ENCODE results near the gene URAD.

The URAD gene

DNA sequence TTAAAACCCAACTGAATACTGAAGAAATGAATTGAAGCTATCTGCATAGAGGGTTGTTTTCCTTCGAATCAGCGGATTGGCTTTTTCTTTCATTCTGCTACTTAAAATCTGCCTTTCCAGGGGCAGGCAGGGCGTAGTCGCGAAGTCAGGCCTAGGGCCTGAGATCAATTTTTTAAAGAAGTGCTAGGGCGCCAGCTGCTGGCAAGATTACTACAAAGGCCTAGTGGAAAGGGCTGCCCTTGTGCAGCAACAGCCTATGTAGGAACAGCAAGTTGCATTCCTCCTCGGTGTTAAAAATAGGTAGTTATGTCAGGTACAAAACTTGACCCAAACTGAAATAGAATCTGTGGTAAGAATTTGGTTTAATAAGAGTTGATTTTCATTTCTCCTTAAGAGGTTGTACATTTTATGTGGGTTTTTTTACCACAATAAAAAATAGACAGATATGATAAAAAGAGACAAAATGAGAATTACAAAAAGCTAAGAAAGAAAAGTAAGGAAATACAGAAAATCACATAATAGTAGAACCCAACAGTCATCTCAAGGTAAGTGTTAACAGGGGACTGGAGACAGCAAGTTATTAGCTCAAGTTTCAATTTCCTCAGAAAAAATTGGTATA lies 9.5 kb upstream of the URAD start:
- no peak for DNase-seq

DNA sequence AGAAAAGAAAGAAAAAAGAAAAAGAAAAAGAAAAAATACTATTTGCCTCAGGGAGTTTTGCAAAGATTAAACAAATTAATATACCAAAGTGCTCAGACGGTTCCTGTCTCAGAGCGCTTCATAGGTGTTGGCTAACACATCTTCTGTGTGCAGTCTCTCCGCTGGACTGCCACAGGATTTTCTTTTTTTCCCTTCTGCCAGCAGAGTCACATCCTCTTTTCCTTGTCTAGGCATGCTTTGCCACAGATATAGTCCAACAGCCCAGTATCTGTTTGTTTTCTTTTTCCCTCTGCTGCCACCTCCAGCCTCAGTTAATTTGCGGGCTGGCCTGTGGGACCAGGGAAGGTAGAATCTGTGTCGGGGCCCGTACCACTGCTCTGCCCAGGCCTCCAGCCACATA lies 3.4 kb upstream of the URAD start:
- no peak for DNase-seq

DNA sequence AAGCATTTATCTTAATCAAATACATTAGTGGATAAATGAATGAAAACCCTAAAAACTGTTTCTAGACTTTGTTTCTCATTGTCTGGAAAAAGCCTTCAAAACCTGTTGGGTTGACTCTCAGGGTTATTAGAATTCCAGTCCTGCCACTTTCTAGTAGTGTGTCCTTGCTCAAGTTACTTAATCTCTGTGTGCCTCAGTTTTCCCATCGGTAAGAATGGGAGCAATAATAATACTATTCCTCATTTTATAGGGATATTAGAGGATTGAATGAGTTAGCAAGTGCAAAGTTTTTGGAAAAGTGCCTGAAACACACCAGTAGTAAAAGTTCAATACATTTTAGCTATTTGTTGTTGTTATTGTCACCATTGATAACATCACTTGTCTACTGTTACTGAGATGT lies 2.9 kb downstream of the URAD start:
- no peak for DNase-seq

DNA sequence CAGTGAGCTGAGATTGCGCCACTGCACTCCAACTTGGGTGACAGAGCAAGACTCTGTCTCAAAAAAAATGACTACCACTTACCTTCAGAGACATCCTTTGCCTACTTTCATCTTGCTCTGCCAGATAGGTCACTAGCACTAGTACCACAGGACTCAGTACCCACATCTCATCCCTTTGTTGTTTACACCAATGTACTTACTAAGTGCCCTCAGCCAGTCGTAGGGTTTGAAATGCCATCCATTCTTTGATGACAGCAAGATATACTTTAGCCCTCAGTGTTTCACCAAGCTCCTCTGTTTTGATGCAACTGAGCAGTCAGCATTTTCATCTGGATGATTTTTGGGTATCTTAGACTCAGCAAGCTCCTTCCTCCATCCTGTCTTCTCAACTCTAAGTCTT lies 6.1 kb downstream of the URAD start:
- DNase-seq: no peak

DNA sequence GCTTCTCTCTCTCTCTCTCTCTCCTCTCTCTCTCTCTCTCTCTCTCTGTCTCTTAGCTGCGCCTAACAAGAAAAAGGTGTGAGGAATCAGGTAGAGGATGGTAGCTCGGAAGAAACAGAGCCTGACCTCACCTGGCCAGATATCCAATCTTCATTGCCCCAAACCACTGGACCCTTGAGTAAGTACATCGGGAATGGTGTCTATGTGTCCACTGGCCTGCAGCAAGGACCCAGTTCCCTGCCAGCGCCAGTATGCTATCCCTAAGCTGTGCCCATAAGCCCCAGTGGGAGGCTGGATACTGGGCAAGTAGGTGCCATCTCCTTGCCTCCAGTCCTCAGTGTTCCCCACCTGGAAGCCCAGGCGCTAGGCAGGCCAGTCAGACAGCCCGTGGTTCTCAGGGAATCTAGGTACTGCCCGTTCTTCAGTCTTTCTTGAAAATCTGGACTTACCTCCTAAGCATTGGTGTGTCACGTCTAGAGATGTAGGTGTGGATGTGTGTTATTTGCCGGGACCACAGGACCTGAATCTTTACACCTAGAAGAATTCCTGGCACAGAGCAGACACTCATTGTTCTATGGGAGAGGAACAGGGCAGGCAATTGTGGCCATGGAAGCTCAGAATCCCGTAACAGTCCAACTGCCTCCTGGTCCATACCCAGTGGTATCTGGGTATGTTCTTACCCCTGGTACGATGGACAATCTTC lies 7.3 kb downstream of the URAD start:
- no peak for DNase-seq

DNA sequence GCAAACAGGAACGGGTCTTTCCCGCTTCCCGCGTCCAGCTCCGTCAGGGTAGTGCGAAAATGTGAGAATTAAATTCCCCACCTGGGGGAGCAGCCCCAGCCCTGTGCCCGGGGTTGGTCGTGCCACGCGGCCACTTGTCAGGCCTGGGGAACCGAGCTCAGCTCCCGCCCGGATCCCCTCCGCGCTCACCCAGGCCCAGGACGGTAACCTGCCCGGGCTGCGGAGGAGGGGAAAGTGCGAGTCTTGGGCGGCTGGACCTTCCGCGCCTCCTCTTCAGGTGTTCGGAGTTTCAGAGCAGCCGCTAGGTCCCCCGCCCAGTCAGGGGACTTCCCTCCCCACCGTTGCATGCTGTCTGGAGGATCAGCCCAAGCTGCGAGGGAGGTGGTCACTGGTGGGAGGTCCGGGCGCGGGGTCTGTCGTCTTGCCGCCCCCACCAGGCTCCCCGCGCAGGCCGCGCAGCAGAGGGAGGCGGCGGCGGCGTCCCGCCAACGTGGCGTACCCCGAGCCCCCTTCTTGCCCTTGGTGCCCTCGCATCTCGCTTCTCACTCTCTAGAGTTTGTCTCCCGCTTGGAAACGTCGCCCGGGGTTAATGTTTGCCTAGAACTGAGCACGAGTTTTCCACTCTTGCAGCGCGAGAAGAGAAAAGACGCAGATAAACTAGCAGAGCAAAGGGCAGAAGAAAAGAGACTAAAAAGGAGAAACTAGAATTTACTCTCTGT lies 8.1 kb downstream of the URAD start:
- DNase-seq: no peak

DNA sequence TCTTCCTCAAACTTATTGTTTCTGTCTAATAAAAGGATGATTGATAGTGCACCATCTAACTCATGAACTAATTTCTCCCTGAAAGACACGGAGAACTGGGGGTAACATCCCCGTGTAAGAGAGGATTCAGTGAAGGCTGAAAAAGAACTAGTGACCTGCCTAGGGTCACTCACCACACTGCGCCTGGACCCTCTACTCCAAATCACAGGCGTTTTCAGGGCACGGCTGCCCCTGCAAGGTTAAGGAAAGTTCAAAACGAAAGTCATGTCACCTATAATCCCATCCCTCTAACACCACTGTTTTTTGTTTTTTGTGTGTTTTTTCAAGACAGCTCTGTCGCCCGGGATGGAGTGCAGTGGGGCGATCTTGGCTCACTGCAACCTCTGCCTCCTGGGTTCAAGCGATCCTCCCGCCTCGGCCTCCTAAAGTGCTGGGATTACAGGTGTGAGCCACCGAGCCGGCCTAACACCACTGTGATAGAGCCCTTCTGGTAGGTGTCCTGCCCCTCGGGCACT lies 8.7 kb downstream of the URAD start:
- DNase-seq: no peak

DNA sequence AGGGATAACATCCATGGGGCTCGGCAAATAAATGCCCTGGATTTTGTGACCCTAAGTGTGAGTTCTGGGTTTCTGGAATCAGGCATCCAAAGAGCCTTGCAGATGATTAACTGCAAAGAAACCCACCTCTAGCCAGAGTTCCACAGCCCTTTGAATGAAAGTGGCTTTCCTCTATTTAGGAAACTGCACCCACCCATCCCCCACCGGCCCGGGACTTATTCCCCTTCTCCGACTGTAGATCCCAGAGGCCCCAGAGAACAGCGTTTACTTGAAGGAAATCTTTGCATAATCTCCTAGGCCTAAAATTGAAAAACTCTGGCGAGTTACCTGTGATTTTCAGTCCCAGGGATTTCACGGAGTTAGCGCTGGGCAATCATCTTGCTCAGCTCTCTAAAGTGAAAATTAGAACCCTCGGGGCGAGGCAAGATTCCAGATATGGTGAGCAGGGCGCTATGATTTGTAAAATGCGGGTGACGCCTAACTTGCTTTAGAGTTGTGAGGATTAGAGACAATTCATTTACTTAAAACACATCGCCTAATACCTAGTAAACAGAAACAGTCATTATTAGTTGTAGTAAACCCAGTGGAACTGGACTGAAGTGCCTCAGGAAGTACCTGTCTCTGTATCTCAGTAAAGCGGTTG lies 9.4 kb downstream of the URAD start:
- DNase-seq: no peak

DNA sequence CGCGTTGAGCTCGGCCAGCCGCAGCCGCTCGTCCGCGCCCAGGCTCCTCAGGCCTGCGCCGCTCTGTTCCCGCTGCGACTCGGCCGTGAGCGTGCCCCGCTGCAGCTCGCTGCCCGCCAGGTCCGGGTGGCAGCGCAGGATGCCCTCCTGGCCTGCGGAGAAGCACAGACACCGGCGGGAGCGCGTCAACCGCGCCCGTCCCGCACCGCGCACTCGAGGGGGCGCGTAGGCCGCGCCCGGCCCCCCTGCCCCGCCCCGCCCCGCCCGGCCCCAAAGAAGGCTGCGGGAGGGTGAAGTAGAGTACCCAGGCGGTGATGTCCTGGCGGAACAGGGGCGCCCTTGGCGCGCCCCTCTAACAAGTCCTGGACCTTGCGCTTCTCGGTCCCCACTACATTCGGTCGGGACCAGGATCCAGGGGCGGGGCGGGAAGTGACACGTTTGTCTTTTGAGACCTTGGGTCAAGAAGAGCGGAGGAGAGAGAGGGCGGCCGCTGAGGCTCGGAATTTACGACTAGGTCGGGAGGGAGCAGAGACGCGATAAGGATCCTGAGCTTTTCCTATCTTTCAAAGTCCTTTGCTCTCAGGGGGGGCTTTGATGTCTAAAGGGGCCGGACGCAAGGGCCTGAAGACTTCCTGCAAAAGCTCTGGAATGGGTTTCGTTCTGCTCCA lies 10.1 kb downstream of the URAD start:
- no peak for DNase-seq

DNA sequence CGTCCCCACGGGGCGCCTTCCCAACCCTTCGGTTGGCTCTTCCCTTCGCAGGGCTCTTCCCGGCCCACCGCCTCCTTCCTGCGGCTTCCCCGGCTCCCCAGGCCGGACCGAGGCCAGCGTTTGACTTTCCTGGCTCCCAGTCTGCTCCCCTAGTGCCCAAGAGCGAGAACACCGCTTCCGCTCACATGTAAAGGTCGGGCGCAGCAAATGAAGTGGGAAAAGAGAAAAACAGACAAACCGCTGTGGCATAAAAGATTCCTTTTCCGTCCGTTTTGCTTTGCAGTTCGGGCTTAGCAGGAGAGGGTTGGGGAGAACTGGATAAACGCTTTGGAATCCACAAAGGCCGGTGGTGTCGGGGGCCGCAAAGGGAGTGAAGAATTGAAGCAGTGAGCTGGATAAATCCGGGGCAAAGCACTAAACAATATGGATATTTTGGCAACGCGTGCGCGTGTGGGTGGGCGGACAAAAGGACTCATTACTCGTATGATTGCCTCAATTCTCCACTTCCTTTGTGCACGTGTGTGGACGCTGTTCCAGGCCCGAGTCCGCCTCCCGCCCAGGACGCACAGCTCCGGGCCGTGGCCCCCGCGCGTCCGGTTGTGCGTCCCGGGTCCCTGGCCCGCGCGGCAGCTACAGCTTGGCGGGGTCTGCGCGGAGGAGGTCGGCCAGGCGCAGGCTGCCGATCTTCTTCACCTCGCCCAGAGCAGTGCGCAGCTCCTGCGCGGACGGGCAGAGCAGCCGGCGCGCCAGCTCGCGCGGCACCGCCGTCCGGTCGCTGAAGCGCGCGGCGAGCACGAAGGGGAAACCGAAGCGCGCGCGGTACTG lies 10.8 kb downstream of the URAD start:
- DNase-seq: no peak

DNA sequence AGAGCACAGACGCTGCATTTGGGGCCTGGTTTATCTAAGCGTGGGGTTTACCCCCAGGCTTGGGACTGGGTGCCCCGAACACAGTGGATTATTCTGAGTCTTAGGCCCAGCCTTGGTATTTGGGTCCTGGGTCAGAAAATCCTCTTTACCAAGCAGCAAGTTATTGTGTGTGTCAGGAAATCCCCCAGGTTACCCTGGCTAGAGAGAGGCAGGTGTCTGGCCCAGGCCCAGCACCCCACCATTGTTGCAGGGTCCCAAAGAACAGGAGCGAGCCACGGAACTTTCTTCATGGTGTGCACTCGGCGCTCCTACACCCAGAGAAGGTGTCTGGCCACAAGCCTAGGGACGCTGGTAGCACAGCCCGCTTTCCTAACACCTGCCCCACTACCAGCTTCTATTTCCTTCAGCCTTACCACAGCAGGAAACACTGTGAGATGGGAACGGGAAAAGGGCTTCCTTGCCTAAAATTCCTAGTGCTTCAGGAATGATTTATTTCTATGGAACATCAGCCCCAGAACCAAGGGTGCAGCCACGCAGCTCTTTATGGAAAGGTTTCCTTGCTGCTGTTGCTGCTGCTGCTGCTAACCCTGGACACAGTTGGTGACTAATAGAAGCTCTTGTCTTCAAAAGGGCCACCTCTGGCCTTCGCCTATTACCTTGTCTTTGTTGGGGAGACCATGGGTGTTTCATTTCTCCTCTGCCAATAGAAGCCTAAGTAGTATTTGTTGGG lies 12.0 kb downstream of the URAD start:
- no peak for DNase-seq

DNA sequence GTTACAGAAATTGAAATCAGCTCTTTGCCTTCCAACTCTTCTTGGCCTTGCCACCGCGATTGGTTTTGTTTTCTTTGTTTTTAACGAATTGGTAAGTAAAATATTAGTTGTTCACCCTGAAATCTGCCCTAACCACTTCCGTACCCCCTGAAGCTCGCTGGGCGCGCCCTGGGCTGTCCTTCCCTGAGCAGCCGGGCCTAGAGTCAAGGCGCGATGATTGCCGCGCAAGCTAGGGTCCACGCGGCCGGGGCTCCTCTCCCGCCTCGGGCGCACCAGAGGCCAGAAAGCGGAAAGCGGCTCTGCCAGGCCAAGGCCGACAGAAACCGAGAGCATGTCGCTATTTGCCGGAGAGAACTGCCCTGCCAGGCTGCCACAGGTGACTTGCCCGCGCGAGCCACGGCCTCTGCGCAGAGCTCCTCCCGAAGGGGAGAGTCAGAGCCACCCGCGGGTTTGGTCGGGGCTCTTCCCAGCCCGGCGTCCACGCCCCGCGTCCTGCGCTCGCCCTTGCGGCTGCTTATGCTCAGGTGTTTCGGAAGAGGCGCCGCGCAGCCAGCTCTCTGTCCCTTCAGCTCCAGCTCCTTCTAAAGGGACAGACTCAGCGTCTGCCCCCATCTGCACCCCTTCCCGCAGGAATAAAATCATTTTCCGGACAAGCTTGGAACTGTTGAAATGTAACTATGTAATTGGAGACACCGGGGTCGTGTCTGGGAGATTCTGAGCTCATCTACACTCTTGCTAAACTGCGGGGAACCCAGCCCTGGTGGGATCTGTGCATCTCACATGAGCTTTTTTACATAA lies 12.7 kb downstream of the URAD start:
- DNase-seq: no peak

DNA sequence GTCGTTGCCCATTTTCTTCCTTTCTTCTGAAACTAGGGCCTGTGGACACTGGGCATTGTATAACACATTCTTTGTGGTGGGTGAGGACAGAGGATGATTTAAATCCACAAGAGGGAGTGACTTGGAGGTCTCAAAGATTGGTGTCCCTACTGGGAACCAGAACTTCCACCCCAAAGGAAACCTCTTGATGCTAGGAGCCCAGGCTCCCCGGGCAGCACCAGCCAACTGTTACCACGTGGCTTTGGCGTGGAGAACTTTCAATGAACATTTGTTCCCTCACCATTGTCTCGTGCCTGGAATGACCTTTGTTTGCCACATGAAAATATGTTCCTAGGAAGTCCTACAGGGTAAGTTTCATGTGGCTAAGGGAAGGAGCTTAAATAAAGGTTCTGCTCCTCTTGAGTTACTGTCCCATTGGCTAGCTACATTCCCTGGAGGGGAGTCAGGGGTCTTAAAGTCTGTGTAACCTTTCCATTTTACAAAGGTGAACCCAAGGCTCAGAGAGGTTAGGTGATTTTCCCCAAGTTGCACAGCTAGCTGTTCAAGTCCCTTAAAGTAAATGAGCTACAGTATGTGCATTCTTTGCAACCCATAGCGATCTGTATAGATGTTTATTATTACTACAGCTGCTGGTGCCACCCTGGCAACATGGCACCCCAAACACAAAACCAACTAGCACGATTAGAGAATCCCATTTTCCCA lies 14.4 kb downstream of the URAD start:
- no peak for DNase-seq

DNA sequence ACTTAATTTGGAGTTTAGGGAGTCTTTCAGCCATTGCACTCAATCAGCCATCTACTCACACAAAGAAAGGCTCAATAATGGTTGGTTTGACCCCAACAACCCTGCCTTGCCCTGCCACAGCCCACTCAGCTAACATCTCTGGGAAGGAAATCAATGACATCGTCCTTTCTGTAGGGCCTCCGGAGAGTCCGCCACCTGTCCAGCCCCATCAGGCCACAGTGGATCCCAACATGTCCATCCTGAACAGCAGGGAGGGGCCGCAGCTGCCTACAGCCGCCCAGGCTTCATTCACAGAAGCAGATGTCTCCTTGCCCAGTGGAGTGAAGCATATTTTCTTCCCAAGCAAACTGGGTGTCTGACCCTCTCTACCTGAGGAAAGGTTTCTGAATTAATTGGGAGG lies 15.2 kb downstream of the URAD start:
- DNase-seq: no peak

DNA sequence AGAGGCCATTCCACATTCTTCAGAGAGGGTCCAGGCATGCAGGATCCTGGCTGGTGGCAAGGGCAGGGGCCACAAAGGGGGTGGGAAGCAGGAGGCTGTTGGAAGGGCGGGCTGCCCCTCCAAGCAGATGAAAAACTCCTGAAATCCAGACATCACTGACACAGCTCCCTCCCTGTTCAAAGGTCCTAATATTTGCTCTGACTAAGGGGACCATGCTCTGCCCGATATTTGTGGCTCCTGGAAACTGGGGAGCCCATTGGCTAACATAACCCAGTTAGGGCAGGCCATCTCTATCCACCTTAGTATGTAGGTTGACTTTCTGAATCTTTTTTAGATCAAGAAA lies 16.0 kb downstream of the URAD start:
- DNase-seq: no peak

DNA sequence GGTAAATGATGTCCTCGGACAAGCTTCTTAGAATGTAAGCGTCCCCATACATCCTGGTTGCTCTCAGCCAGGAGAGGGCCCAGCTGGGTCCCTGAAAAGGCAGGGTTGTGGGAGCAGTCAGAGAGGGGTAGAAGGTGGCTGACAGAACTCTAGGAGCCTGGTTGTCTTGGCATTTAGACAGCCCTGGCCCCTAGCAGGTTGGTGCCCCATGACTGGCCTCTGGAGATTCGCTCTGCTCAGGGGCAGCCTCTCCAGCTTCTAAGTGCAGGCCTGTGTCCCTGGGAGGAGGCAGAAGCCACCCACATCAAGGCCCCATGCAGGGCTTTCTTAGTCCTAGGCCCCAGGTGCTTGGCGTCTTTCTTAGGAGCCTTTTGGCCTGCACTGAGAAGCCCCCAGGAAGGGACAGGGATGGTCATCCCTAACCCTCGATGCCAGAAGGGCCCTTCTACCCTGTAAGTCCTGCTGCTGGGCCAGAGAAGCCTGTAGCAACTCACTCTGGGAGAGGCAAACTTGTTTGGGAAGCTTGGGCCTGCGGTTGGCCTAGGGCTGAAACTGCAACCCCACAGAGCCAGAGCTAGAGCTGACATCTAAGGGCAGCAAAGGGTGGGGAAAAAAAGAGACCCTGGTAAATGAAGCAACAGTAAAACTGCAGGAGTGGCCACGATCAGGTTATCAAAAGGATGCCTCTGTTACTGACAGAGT lies 16.6 kb downstream of the URAD start:
- no peak for DNase-seq

DNA sequence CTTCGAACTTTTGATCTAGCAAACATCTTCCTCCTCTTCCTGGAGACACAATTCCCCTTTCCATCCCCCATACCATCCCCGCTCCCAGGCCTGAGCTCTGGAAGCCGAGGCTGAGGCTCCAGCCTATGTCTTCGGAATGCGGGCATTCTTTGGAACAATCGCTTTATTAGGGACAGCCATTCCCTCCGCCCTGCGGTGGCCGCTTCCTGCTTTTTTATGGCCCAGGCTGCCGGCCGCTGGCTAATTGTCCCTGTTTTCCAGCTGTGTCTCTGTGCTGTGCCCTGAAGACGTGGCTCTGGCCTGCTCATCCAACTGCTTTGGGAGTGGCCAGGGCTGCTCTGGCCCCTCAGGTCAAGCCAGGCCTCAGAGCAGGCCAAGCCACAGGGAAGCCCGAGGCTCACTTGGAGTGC lies 17.3 kb downstream of the URAD start:
- no peak for DNase-seq

DNA sequence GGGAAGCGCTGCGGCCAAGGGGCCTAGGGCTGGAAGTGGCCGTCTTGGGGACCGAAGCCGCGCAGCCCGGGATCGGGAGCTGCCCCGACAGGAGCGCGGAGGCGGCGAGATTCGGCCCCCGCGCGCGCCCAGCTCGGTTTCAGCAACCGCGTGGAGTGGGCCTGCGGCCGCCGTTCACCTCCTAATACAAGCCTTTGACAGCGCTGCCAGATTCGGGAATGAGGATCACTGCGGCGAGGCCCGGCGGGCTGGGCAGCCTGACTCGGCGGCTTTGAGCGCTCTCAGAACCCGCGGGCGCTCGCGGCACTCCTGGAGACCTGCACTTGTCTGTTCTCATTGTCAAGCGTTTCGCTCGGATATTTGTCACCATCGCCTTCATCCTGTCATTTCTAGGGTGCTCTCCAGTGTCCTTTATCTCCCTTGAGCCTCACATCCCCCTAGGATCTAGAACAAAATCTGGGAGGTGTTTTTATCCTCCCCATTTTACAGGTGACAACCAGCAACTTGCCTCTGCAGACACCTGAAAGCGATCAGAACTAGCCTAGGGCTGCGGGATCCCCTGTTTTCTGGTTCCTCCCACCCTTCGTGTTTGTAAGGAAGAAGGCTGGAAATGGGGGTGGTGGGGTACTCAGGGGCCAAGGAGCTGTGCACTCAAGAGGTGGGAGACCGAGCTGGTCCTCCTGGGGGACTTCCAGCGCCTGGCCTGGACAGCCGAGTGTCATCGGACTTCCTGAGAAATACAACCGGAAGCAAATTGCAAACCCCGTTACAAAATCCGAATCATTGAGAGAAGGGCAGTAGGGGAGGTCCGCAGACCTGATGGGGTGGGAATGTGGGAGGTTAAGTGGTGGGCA lies 17.9 kb downstream of the URAD start:
- no peak for DNase-seq
